OCI-LY1 (cell line): Measurements from ENCODE around the gene UBE4B.

Experiments
- H2AFZ ChIP-seq: fragments of 200-600 bp; sonication (generic), shearing (Covaris generic); 2 replicates; pipeline ENCODE4 v1.6.0; 2014; ENCODE audit warnings: antibody characterized with exemption, mild to moderate bottlenecking, low read length
- H3F3A ChIP-seq: fragments of 200-600 bp; sonication (generic), shearing (Covaris generic); 2 replicates; pipeline ENCODE4 v1.6.0; 2014; ENCODE audit warnings: mild to moderate bottlenecking, antibody characterized with exemption, low read length, moderate library complexity; ENCODE audit not compliant: insufficient read depth
- H3K27ac ChIP-seq: fragments of 200-600 bp; sonication (generic); 2 replicates; pipeline ENCODE4 v1.5.1; 2014; ENCODE audit warnings: low read length, mixed run types, mild to moderate bottlenecking, low read depth; ENCODE audit not compliant: poor library complexity, severe bottlenecking
- H3K27me3 ChIP-seq: fragments of 200-600 bp; sonication (generic); 2 replicates; pipeline ENCODE4 v1.6.0; 2014; ENCODE audit warnings: antibody characterized with exemption, mild to moderate bottlenecking, low read length, moderate library complexity; ENCODE audit not compliant: insufficient read depth
- H3K36me3 ChIP-seq: fragments of 200-600 bp; sonication (generic); 2 replicates; pipeline ENCODE4 v1.6.1; 2014; ENCODE audit warnings: mild to moderate bottlenecking, antibody characterized with exemption, low read length, moderate library complexity, mixed read lengths; ENCODE audit not compliant: insufficient read depth
- H3K4me1 ChIP-seq: fragments of 200-600 bp; sonication (generic); 2 replicates; pipeline ENCODE4 v1.5.1; 2014; ENCODE audit warnings: mild to moderate bottlenecking, low read length, moderate library complexity; ENCODE audit not compliant: insufficient read depth, severe bottlenecking
- H3K4me2 ChIP-seq: fragments of 200-600 bp; sonication (generic), shearing (Covaris generic); 2 replicates; pipeline ENCODE4 v1.6.1; 2014; ENCODE audit warnings: low read length
- H3K4me3 ChIP-seq: fragments of 200-600 bp; sonication (generic); 2 replicates; pipeline ENCODE4 v1.5.1; 2014; ENCODE audit warnings: low read length, low read depth, mild to moderate bottlenecking, mixed read lengths; ENCODE audit not compliant: poor library complexity, severe bottlenecking
- H3K79me2 ChIP-seq: fragments of 200-600 bp; shearing (Covaris generic); 2 replicates; pipeline ENCODE4 v1.6.1; 2016; ENCODE audit warnings: mixed run types, low read length, mixed read lengths; ENCODE audit not compliant: insufficient read depth
- H3K9ac ChIP-seq: fragments of 200-600 bp; sonication (generic), shearing (Covaris generic); 2 replicates; pipeline ENCODE4 v1.6.1; 2014; ENCODE audit warnings: mild to moderate bottlenecking, low read length, mixed read lengths
- H3K9me2 ChIP-seq: fragments of 200-600 bp; sonication (generic), shearing (Covaris generic); 2 replicates; pipeline ENCODE4 v1.6.1; 2014; ENCODE audit warnings: low read depth, mild to moderate bottlenecking, low read length, mixed read lengths
- H3K9me3 ChIP-seq: fragments of 200-600 bp; shearing (Covaris generic); 2 replicates; pipeline ENCODE4 v1.6.1; 2014; ENCODE audit warnings: low read length, mixed read lengths
- H4K20me1 ChIP-seq: fragments of 200-600 bp; sonication (generic), shearing (Covaris generic); 2 replicates; pipeline ENCODE4 v1.6.0; 2016; ENCODE audit warnings: mild to moderate bottlenecking, low read length; ENCODE audit not compliant: insufficient read depth
- EZH2 ChIP-seq: fragments of 200-600 bp; sonication (generic), shearing (Covaris generic); IDR thresholded peaks from 2 replicates; pipeline ENCODE4 v1.8.0; 2017; ENCODE audit warnings: borderline replicate concordance, mixed run types, mild to moderate bottlenecking, antibody characterized with exemption, low read length, moderate library complexity, mixed read lengths
- TF ChIP-seq, protein P1 (sequence below): fragments of 200-600 bp; sonication (generic), shearing (Covaris generic); IDR thresholded peaks from 2 replicates; pipeline ENCODE4 v1.5.1; 2017; ENCODE audit warnings: mild to moderate bottlenecking, antibody characterized with exemption, low read length, moderate library complexity, mixed read lengths

Gene UBE4B

DNA sequence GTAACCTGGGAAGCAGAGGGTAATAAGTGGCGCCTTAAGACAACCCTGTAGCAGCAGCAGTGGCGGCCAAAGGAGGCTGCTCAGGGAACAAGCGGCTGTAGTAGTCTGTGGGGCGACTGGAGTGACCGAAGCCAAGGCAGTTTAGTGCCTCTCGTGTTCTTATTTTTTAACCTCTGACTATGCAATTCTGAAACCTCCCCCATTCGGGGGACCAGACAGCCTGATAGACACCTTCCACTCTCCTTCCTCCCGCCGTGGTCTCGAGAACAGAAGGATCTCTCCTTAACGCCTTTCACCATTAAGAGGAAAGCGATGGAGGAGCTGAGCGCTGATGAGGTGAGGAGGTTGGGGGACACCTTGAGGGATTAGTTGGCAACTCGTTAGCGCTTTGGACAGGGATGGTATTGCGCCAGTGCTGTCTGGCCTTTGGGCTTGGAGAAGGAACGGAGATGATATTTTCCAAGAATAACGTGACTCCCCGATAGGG lies 644 bp downstream of the UBE4B start:
- no peaks in the 10 kb centered on the region for H3F3A ChIP-seq
- peaks cover 18% of the 10 kb centered on the region for H3K36me3 ChIP-seq
- H4K20me1 ChIP-seq = no peaks in the 10 kb centered on the region
- peak overlapping the region; percentile 78 for H3K27ac ChIP-seq
- H3K4me2 ChIP-seq = peak overlapping the region; percentile 86
- TF ChIP-seq EZH2 = no peak
- TF ChIP-seq, protein P1, sequence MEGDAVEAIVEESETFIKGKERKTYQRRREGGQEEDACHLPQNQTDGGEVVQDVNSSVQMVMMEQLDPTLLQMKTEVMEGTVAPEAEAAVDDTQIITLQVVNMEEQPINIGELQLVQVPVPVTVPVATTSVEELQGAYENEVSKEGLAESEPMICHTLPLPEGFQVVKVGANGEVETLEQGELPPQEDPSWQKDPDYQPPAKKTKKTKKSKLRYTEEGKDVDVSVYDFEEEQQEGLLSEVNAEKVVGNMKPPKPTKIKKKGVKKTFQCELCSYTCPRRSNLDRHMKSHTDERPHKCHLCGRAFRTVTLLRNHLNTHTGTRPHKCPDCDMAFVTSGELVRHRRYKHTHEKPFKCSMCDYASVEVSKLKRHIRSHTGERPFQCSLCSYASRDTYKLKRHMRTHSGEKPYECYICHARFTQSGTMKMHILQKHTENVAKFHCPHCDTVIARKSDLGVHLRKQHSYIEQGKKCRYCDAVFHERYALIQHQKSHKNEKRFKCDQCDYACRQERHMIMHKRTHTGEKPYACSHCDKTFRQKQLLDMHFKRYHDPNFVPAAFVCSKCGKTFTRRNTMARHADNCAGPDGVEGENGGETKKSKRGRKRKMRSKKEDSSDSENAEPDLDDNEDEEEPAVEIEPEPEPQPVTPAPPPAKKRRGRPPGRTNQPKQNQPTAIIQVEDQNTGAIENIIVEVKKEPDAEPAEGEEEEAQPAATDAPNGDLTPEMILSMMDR = no peak
- peaks cover 25% of the 10 kb centered on the region for H3K4me1 ChIP-seq
- H3K9me2 ChIP-seq = no peaks in the 10 kb centered on the region
- peak overlapping the region; percentile 80 for H3K9ac ChIP-seq
- peak overlapping the region; percentile 80 for H3K4me3 ChIP-seq
- no peaks in the 10 kb centered on the region for H3K27me3 ChIP-seq
- no peaks in the 10 kb centered on the region for H3K9me3 ChIP-seq
- H2AFZ ChIP-seq = no peak overlapping the region
- H3K79me2 ChIP-seq = peaks cover 38% of the 10 kb centered on the region

DNA sequence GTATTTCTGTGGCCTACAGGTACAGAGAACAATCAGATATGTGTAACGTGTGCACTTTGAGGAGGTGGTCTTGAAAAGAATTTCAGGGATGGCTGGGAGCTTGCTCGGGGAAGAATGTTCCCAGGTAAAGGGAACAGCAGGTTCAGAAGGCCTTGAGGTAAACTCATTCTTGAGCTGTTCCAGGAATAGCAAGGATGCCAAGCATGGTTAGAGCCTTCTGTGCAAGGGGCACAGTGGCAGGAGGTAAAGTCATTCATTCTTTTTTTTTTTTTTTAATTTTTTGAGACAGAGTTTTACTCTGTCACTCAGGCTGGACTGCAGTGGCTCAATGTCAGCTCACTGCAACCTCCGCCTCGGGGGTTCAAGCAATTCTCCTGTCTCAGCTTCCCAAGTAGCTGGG lies 10.0 kb downstream of the UBE4B start:
- H3K4me3 ChIP-seq = no peak overlapping the region
- H3K9me2 ChIP-seq = no peaks in the 10 kb centered on the region
- TF ChIP-seq EZH2 = no peak
- TF ChIP-seq, protein P1 = no peak
- no peak overlapping the region for H3K9ac ChIP-seq
- H3K27me3 ChIP-seq = no peaks in the 10 kb centered on the region
- H3F3A ChIP-seq = no peaks in the 10 kb centered on the region
- peaks cover 21% of the 10 kb centered on the region; the same call in 1 of the 2 replicates for H3K36me3 ChIP-seq
- no peak overlapping the region for H3K4me2 ChIP-seq
- H2AFZ ChIP-seq = no peak overlapping the region
- no peak overlapping the region for H3K27ac ChIP-seq
- H3K79me2 ChIP-seq = peaks cover 27% of the 10 kb centered on the region
- no peaks in the 10 kb centered on the region for H4K20me1 ChIP-seq
- peaks cover 4% of the 10 kb centered on the region for H3K4me1 ChIP-seq
- H3K9me3 ChIP-seq = no peaks in the 10 kb centered on the region

DNA sequence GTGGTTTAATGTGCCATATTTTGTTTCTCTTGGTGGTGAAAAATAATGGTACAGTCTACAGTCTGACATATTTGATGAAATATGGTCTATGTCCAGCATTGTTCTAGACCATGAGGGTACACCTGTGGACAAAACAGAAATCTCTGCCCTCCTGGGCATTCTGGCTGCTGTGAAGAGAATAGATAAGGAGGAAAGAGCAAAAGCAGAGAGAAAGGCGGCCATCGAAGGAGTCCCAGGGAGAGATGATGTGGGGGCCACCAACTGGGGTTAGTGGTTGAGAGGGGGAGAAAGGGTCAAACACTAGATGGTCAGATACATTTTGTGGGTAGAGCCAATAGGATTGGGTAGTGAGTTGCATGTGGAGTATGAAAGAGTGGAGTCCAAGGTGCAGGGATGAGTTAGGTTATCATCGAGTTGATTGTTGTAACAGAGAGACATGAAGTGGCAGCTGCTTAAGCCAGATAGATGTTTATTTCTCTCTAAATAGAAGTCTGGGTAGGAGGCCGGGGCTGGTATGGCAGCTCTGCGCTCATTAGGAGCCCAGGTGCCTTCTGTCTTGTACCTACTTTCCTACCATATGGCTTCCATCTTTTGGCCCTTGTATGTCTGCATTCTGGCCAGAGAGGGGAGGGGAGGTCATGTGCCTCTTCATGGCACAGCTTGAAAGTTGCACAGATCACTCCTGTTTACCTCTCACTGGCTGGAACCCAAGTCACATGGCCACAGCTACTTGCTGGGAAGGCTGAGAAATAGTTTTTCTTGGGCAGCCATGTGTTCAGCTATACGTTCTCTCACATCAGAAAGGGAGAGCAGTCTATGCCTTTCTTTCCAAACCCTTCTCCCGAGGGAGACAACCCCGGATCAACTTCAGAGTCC lies 13.0 kb downstream of the UBE4B start:
- Histone ChIP-seq H3K79me2 (peaks cover 36% of the 10 kb centered on the region), H3K4me2 (no peak overlapping the region), H3K9ac (no peak overlapping the region), H4K20me1 (no peaks in the 10 kb centered on the region), H3K36me3 (peaks cover 18% of the 10 kb centered on the region; the same call in 1 of the 2 replicates), H3F3A (no peaks in the 10 kb centered on the region), H3K27me3 (no peaks in the 10 kb centered on the region), H2AFZ (no peak overlapping the region), H3K27ac (no peak overlapping the region), H3K9me2 (no peaks in the 10 kb centered on the region), H3K9me3 (no peaks in the 10 kb centered on the region), H3K4me1 (peaks cover 4% of the 10 kb centered on the region), H3K4me3 (no peak overlapping the region)
- TF ChIP-seq, protein P1 = no peak
- TF ChIP-seq EZH2 = no peak
